Hematopoietic multipotent progenitor cell treated with erythropoietin and hydrocortisone succinate and interleukin-3 and kit ligand, for 15 days (in vitro differentiated cells): ENCODE data around the gene SOX13.
"Not testable (repeated sequence)": the region's sequence is repeated elsewhere in the genome, so short reads cannot be mapped to it uniquely, and the experiment has no call there.

Experiments
- DNase-seq: peaks from one replicate; pipeline ENCODE4 v3.0.0-alpha.2; 2015; ENCODE audit warnings: low spot score

Gene SOX13

GRCh38 chr1:204087181-204087892 lies 14.4 kb downstream of the SOX13 start:
- DNase-seq = no peak

- DNase-seq = no peak
These were observed 15.1 kb downstream of the SOX13 start for GRCh38 chr1:204087893-204088528.

GRCh38 chr1:204088596-204088995 lies 15.7 kb downstream of the SOX13 start:
- DNase-seq = no peak

- no peak for DNase-seq
These were observed 16.3 kb downstream of the SOX13 start for GRCh38 chr1:204089044-204089751.

DNA sequence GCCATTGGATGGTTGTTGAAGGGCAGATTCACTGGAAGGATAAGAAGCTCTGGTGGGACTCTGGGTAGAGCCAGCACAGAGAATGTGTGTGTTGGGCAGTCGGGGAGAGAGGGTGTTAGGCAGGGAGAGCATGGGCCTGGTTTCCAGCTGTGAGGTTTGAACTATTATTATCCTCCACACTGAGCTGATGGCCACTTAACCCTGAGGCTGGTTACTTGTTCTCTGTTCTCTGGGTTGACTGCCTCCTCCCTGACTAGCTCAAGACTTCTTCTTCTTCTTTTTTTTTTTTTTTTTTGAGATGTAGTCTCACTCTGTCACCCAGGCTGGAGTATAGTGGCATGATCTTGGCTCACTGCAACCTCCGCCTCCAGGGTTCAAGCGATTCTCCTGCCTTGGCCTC lies 17.2 kb downstream of the SOX13 start:
- not testable (repeated sequence) for DNase-seq

DNA sequence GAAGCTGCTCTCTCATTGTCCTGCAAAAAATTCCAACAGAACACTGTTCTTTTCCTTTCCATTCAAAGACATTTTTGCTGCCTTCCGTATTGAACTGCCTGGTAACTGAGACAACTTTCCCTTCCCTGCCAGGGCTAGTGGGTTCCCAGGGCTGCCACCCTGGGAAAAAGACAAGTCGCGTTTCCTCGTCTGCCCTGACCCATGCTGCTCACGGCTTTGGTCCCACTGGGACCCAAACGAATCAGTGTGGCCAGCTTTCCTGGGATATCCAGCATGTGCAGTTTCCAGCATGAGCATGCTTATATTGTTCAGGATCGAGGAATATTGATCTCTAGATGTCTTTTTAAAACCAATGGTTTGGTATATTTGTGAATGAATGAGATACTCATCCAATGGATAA lies 18.2 kb downstream of the SOX13 start:
- no peak for DNase-seq

DNA sequence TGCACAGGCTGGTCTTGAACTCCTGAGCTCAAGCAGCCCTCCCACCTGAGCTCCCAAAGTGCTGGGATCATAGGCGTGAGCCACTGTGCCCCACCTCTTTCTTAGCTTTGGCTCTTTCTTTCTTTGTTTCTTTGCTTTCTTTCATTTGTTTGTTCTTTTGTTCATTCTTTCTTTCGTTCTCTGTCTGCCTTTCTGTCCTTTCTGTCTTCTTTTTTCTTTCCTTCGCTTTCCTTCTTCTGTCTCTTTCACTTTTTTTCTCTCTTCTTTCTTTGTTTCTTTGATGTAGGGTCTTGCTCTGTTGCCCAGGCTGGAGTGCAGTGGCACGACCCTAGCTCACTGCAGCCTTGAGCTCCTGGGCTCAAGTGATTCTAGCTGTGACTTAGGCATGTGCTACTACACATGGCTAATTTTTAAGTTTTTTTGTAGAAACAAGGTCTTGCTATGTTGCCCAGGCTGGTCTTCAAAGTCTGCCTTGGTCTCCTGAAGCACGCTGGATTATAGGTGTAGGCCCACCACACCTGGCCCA lies 18.9 kb downstream of the SOX13 start:
- no peak for DNase-seq

GRCh38 chr1:204092632-204093420 lies 19.9 kb downstream of the SOX13 start:
- no peak for DNase-seq

- no peak for DNase-seq
These were observed 20.5 kb downstream of the SOX13 start for GRCh38 chr1:204093421-204093717.

DNA sequence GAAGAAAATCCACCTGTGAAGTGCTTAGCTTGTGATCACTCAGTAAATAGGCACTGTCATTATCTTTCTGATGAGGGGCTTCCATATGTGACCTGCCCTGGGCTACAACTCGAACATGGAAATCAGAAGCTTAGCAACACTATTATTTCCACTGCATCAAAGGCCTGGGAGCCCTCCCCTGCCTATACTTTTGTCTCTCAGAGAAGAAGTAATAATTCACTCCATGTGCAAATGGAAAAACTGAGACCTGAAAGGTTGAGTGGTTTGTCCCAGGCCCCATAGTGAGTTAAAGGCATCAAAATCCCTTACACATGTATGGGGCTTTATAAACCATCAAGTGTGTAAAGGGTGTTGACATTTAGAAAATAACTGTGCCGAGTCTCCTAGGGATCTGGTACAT lies 20.9 kb downstream of the SOX13 start:
- DNase-seq = no peak

DNA sequence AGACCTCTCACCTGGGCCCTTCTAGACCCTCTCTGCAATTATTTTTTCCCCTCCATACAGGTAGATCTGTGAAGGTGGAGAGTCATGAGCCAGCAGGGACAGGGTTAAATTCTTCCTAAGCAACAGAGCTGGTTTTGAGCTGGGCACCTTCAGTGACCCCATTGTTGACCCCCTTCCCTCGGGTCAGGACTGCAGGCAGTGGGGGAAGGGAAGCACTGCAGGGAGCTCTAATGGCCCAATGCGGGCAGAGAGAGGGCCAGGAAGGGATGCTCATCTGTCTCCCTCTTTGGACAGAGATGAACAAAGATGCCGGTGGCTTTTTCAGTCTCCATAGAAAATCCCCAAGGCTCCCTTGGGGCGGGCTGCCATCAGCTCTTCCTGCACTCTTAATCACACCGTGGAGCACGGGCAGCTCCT lies 21.4 kb downstream of the SOX13 start:
- DNase-seq = no peak

DNA sequence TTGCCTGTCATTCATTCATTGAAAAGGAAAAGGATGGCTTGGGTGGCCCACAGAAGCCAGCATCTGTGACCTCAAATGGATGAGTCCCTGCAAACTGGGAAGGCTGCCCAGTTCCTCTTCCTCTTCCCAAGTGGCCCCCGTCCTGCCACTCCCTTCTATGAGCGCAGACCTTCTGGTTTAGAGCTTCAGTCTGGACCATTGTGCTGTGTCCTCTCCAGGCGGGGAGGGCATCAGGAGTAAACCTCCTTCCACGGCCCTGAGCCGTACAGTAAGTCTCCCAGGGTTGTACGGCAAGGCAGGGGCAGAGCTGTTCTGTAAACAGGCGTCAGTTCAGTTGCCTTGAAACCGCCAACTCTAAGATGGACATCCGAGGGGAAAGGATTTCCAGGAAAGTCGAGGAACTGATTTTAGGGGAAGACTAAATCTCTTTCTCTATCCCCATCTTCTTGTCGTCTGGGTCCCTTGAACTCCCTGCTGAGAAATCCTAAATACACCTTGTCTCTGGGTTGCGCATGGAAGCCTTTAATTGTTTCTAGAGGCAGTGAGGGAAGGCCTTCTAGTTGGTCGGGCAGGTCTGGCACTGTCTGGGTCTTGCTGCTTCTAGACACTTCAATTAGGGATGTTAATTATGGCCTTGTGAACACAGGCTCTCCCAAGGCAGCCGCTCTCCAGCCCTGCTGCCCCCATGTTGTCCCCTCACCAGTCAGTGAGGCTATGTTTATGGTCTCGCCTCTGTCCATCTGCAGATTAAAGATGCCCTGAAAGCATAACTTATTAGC lies 22.1 kb downstream of the SOX13 start:
- DNase-seq = no peak

DNA sequence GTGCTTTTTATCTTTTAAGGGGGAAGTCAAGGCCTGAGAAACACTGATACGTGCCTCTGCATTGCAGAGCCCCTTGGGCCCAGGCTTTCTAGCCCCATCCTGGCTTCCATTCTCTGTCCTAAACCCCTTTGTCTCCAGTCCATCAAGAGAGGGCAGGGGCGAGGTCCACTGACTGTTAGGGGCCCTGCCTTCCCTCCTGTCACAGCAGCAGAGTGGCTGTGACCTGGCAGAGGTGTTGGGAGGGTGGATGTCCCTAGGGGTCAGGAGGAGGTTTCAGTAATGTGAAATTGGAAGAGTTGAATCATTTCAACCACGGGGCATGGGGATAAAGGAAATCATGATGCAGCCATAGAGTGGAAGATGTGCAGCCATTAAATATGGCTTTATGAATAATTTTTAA lies 24.0 kb downstream of the SOX13 start:
- no peak for DNase-seq

- DNase-seq = no peak
These were observed 25.8 kb downstream of the SOX13 start for GRCh38 chr1:204098683-204099082.

GRCh38 chr1:204099754-204100153 lies 26.8 kb downstream of the SOX13 start:
- not testable (repeated sequence) for DNase-seq

DNA sequence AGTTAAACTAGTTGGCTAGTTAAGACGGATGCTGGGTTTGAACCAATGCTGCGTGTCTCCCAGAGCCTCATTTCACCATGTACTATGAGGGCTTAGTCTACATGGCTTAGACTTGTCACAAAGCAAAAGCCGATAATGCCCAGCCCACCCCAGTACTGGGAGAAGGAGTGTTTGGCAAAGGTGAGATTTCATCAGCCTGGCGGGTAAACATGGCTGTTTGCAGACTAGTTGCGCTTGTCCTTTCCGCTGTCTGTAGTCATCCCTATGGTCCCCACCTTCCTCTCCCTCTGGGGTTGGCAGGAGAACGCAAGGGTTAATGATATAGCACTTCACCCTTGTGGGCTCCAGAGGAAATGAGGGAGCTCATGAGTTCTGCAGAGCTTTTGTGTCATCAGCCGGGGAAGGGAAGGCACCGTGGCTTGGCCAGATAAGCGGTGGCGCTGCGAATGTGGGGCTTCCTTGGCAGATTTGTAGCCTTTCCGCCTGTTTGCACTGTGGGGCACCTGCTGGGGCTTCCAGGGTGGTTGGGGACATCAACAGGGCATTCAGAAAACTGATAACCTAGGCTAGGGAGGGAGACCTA lies 29.2 kb downstream of the SOX13 start:
- DNase-seq = peak; percentile 5

DNA sequence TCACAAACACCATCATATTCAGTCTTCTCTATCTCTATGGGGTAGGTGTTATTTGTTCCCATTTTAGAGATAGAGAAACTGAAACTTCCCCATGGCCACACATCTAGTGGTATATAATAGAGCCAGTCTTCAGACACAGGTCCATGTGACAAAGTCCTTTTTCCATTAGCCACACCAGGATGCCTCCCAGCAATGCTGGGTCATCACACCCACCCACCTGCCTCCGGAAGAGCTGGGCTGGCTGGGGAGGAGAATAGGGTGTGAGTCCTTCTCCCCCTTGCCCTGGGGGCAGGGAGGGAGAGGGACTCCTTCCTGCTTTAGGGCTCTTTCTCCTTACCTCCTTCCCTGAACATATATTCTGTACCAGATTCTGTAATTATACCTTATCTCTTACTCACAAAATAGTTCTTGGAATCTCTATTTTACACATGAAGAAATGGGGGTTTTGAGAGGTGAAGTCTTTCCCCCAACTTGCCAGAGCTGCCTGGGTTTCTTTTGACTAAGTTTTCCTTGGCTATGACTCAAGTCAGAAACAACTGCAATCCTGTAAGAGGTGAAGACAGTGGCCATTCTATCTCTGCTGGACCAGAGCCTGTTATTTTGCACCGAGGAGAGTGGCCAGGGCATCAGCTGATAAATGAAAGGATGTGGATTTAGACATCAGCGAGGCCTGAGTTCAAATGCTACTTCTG lies 30.0 kb downstream of the SOX13 start:
- no peak for DNase-seq

GRCh38 chr1:204103431-204103741 lies 30.5 kb downstream of the SOX13 start:
- DNase-seq = no peak

- no peak for DNase-seq
These were observed 31.6 kb downstream of the SOX13 start for GRCh38 chr1:204104331-204105130.

- no peak for DNase-seq
These were observed 32.2 kb downstream of the SOX13 start for GRCh38 chr1:204105131-204105515.
